ENCODE results near the gene SPDYE1.

Gene SPDYE1

GRCh38 chr7:44043902-44044301, 46.2 kb downstream of the SPDYE1 start:
- no peak for DNase-seq (ENCODE audit: low spot score)
- Histone ChIP-seq H3K4me3 (peak overlapping the region; percentile 90), H3K27ac (peak overlapping the region; percentile 81 to 94)
- TF ChIP-seq, protein P1, sequence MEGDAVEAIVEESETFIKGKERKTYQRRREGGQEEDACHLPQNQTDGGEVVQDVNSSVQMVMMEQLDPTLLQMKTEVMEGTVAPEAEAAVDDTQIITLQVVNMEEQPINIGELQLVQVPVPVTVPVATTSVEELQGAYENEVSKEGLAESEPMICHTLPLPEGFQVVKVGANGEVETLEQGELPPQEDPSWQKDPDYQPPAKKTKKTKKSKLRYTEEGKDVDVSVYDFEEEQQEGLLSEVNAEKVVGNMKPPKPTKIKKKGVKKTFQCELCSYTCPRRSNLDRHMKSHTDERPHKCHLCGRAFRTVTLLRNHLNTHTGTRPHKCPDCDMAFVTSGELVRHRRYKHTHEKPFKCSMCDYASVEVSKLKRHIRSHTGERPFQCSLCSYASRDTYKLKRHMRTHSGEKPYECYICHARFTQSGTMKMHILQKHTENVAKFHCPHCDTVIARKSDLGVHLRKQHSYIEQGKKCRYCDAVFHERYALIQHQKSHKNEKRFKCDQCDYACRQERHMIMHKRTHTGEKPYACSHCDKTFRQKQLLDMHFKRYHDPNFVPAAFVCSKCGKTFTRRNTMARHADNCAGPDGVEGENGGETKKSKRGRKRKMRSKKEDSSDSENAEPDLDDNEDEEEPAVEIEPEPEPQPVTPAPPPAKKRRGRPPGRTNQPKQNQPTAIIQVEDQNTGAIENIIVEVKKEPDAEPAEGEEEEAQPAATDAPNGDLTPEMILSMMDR (IDR thresholded peaks at IDR 0.05): no peak

DNA sequence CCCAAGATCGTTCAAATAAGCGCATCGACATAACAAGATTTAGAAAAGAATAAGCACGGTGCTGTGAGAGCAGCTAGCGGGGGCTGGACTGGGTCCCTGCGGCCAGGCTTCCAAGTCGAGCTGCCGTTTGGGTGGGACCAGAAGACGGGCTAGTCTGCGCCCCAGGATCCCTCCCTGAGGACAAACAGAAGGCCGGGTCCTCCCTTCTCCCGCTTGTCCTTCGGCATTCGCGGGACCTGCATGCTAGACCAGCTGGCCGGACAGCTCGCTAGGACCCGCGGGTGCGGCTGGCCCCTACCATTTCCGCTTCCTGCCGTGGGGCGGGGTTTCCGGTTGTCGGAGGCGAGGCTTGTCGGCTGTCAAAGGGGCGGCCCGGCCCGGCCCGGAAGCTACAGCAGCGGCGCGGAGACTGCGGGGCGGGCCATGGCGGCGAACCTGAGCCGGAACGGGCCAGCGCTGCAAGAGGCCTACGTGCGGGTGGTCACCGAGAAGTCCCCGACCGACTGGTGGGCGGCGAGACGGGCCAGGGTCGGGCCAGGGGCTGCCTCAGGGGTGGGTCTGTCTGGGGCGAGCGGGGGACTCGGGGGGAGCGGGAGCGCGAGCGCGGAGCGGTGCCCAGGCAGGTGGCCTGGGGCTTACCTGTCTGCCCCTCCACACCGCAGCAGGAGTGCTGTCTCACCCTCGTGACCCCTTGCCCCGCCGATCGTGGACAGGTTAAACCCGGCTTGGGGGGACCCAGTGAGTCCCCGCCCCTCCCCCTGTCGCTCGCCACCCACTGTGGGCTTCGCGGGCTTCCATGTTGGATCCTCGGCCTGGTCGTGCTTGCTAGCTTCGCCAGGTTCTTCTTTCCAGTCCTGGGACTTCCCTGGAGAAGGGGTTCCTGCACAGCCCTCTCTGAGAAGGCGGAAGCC, 46.9 kb downstream of the SPDYE1 start, which contains the start of gene DBNL:
TSS of gene DBNL (plus strand) at position 388 of the 911 bp plus-strand sequence. CDS start at position 424, 36 bp downstream.
- Histone ChIP-seq H3K27ac (peak within 1 kb of the TSS; percentile 81 to 94), H3K4me3 (peak within 1 kb of the TSS; percentile 90)
- TF ChIP-seq, protein P1 (IDR thresholded peaks at IDR 0.05): no peak
- DNase-seq (ENCODE audit: low spot score): peak; percentile 94

DNA sequence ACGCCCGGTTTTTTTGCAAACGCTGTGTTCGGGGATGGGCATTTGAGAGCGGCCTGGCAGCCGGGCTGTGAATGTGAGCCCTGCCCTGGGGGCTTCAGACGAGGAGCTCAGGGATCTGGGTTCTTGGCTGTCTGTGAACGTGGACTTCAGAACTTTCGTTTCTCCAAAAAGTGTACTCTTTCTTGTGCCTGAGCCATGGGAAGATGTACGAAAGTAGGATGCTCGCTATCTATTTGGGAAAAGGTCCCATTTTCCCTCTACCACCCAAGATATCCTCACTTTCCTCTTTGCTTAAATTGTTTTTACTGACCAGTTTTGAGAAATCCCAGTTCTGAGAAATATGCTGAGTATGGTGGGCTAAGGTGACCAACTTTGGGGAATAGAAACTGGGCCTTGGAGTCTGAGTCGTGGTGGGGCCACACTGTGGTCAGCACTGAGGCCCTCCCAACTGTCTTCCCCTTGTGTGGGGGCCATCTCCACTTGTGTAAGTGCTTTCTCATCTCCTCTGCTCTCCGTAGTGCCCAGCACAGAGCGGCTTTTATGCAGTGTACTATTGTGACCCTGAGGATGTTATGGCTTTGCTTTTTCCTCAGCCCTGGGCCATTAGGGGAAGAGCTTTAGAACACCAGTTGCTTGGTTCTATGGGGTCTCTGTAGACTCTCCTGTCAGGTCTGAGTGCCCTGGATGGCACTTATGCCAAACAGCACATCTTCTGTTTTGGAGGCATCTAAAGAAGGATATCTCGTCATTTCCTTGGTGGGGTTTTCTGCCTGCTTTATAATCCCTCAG, 47.7 kb downstream of the SPDYE1 start:
- no peak for DNase-seq (ENCODE audit: low spot score)
- Histone ChIP-seq H3K4me3 (peak overlapping the region; percentile 90), H3K27ac (peak overlapping the region; percentile 81 to 94)
- TF ChIP-seq, protein P1 (IDR thresholded peaks at IDR 0.05): no peak

DNA sequence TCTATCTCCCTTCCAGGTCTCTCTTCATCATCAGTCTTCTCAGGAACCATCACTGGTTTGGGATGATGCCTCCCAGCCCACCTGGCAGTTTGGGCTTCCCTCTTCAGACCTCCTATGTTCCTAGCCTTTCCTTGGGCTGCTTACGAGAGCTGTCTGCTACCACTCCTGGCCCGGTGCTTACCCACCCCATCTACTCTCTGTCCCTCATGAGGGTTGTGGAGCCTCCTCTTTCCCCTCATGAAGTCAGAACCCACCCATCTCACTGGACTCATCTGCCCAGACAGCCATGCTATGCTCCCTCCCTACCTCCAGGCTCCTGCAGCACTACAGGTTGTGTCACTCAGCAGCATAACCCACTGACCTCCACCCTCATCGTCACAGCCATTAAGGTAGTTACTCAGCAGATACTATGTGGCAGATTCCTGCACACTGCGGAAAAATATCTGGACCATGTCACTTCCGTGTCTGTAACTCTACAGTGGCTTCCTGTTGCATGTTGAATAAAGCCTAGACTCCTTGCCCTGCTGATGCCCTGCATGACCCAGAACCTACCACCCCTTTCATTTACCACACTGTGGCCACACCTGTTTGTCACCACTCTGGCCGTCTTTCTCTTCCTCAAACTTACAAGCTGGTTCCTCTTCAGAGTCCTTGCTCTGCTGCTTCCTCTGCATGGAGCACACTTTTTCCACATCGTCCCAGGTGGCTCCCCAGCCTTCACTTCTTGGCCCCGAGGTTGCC, 48.8 kb downstream of the SPDYE1 start:
- peak overlapping the region in 1 of 2 donors; percentile 38 for H3K27ac ChIP-seq
- peak; percentile 69 for DNase-seq (ENCODE audit: low spot score)
- TF ChIP-seq, protein P1 (IDR thresholded peaks at IDR 0.05): no peak
- H3K4me3 ChIP-seq: peak overlapping the region; percentile 90

DNA sequence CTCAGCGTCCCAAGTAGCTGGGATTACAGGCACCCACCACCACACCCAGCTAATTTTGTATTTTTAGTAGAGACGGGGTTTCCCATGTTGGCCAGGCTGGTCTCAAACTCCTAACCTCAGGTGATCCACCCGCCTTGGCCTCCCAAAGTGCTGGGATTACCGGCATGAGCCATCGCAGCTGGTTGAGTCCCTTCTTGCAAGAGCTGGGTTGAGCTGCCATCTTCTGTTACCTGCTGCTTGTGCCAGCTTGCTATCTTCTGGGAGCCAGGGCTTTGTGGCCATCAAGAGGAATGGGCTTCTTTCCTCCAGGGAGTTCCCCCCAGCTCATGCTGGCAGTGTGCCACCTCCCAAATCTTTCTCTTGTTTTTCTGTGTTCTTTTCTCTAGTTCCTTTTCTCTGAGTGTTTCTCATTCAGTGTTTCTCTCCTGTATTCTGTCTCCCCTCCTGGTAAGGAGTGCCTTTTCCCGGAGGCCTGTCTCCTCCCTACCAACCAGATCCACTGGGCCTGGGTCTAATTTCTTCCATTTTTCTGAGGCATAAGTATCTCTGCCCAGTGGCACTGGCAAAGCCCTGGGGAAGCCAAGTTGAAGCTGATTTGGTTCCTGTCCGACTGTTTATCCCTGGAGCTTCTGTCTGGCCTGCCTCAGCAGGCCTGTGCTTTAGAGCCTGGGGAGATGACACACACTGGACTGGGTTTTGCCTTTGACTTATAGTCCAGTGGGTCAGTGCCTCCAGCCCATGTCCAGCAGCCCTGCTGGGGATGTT, 50.5 kb downstream of the SPDYE1 start:
- peak; percentile 63 for DNase-seq (ENCODE audit: low spot score)
- Histone ChIP-seq H3K27ac (no peak overlapping the region), H3K4me3 (no peak overlapping the region)
- TF ChIP-seq, protein P1 (IDR thresholded peaks at IDR 0.05): no peak

All from coronary artery (tissue), 2 donors.